BJ (cell line): ENCODE results near the gene CTSF. TPM values are rescaled to one million over a fixed set of nuclear protein-coding genes. Genes with fewer than 3 reads are reported as not detected.
A peak's percentile ranks its signal among the peaks of the same experiment; 100 is the strongest.
"Not testable (repeated sequence)": the region's sequence is repeated elsewhere in the genome, so short reads cannot be mapped to it uniquely, and the experiment has no call there.

Experiments
- CTCF ChIA-PET: fragments of 350-600 bp; formaldehyde crosslinking; extraction: SDS; loops from one replicate; lab custom pipeline; 2021; ENCODE audit warnings: antibody characterized with exemption, inconsistent platforms; lab: Yijun Ruan, JAX
- POLR2A ChIA-PET: fragments of 300-600 bp; sonication (Branson Sonifier 250); formaldehyde crosslinking; extraction: SDS; loops from one replicate; lab custom pipeline; 2021; ENCODE audit warnings: antibody characterized with exemption; lab: Charles Lee
- DNase-seq: peaks from one replicate; pipeline ENCODE4 v3.0.0-alpha.2; 2011; ENCODE audit warnings: low read depth
- H3K27me3 ChIP-seq: 2 replicates; pipeline ENCODE4 v1.6.0; 2011; ENCODE audit warnings: low read length; ENCODE audit not compliant: control insufficient read depth, insufficient read depth
- H3K36me3 ChIP-seq: 2 replicates; pipeline ENCODE4 v1.5.1; 2011; ENCODE audit warnings: low read length; ENCODE audit not compliant: control insufficient read depth, insufficient read depth
- H3K4me3 ChIP-seq: 2 replicates; pipeline ENCODE4 v1.5.1; 2011; ENCODE audit warnings: low read depth, mild to moderate bottlenecking, control low read depth, low read length
- polyA plus RNA-seq: library from polyadenylated mRNA; depleted of rRNA; stranded (reverse); fragments of >200 nt; gene quantifications from 2 replicates; pipeline ENCODE4 v1.2.3, GENCODE V29; 2011
- TF ChIP-seq, protein P1 (sequence below): IDR thresholded peaks from 2 replicates; pipeline ENCODE4 v1.5.1; 2011; ENCODE audit warnings: low read depth, mild to moderate bottlenecking, control low read depth, inconsistent platforms, low read length, moderate library complexity; ENCODE audit not compliant: insufficient read depth

Gene CTSF
- polyA plus RNA-seq, 1 experiment, result 44.0 TPM

DNA sequence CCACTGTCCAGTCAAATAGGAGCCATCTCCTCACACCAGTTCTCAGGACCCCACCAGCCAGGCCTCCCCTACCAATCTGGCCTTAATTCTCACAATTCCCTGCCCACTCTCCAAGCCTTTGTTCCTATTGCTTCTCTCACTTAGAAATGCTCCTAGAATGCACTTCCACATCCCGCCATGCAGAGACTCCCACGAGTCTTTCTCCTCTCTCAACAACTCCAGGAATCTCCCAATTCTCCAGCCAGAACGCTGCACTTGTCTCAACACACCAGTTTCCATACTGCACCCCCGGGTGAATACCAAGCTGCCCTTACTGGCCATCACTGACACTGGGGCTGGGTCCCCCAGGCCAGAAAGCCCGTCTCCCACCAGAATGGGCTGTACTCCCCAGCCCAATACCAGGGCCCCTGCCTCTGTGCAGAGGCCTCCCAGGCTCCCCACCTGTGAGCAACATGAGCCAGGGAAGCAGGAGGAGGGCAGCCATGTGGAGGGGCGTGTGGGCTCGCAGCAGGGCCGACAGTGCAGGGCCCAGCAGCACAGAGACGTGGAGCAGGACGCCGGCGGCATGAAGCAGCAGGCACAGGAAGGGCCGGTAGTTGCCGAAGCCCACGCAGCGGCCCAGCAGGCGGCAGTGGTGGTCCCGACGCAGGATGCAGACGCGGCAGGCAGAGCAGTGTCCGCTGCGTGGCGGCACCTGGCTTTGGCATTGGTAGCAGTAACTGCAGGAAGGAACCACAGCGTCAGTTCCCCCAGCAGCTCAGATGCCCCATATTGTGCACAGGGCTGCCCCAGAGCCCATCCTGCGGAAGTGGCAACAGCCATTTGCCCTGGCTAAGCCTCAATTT lies 24.9 kb downstream of the CTSF start:
- POLR2A ChIA-PET, result no interaction called here
- DNase-seq, result no peak

DNA sequence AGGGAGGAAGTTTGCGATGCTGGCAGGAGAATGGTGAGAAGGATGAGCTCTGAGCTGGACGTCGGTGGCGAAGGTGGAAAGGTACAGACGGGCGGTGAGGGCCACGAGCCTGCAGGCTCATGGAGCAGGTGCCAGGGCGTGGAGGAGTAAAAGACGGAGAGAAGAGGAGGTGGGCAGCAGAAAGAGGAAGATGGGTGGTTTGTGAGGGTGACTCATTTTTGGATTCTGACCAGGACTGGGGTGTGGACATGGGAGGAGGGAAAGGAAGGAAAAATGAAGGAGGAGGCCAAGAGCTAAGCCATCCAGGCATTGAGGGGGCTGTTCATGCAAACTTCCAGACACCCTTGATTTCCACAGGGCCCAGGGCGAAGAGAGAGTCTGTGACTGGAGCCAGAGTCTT lies 26.0 kb downstream of the CTSF start:
- Histone ChIP-seq H3K36me3 (peaks cover 9% of the 10 kb centered on the region), H3K4me3 (no peak overlapping the region), H3K27me3 (0 out of 2 replicates have a peak, but pooled peaks cover 1% of the 10 kb centered on the region)
- POLR2A ChIA-PET, result no interaction called here
- no peak for DNase-seq
- TF ChIP-seq, protein P1, sequence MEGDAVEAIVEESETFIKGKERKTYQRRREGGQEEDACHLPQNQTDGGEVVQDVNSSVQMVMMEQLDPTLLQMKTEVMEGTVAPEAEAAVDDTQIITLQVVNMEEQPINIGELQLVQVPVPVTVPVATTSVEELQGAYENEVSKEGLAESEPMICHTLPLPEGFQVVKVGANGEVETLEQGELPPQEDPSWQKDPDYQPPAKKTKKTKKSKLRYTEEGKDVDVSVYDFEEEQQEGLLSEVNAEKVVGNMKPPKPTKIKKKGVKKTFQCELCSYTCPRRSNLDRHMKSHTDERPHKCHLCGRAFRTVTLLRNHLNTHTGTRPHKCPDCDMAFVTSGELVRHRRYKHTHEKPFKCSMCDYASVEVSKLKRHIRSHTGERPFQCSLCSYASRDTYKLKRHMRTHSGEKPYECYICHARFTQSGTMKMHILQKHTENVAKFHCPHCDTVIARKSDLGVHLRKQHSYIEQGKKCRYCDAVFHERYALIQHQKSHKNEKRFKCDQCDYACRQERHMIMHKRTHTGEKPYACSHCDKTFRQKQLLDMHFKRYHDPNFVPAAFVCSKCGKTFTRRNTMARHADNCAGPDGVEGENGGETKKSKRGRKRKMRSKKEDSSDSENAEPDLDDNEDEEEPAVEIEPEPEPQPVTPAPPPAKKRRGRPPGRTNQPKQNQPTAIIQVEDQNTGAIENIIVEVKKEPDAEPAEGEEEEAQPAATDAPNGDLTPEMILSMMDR, result no peak
- CTCF ChIA-PET, result no interaction called here

More for the DNA sequence above, 24.9 kb downstream of the CTSF start:
- peaks cover 9% of the 10 kb centered on the region for H3K36me3 ChIP-seq
- TF ChIP-seq, protein P1, result peak; percentile 67
- CTCF ChIA-PET, result interaction anchor here (1.5 kb wide), 1 partner anchor 11 kb away, joined by 4 read pairs; no protein-coding TSS in a partner anchor
- H3K4me3 ChIP-seq, result no peak overlapping the region
- peaks cover 5% of the 10 kb centered on the region; the same call in 1 of the 2 replicates for H3K27me3 ChIP-seq

DNA sequence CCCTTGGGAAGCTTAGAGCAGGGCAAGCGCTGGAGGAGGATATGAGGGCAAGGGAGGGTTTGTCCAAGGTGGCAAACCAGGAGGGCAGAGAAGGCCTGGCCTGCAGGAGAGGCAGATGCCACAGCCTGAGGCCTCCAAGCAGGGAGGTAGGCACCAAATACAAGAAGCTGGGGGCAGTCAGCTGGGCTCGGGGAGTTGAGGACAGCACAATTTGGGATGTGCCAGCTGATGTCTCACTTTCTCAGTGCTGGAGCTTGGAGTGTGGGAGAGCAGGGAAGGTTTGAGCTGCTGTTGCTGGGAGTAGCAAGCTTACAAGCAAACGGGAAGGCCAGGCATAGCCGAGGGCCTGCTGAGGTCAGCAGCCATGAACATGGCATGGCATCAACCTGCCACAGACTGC lies 26.5 kb downstream of the CTSF start:
- TF ChIP-seq, protein P1, result no peak
- H3K27me3 ChIP-seq, result 0 out of 2 replicates have a peak, but pooled peaks cover under 1% of the 10 kb centered on the region
- H3K36me3 ChIP-seq, result peaks cover 9% of the 10 kb centered on the region
- H3K4me3 ChIP-seq, result no peak overlapping the region
- POLR2A ChIA-PET, result no interaction called here
- CTCF ChIA-PET, result no interaction called here
- DNase-seq, result no peak

DNA sequence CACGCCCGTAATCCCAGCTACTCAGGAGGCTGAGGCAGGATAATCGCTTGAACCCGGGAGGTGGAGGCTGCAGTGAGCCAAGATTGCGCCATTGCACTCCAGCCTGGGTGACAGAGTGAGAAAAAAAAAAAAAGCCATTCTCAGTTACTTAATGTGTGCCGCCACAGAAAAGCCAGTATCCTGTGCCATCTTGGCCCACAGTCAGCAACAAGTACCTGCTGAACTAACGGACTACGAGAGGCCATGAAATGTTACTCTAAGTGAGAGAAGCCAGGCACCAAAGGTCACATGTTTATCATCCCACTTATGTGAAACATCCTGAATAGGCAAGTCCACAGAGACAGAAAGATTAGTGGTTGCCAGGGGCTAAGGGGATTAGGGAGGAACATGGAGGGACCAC lies 27.8 kb downstream of the CTSF start:
- H3K27me3 ChIP-seq, CTCF ChIA-PET, DNase-seq, POLR2A ChIA-PET, H3K4me3 ChIP-seq: not testable (repeated sequence)
- H3K36me3 ChIP-seq, result peaks cover 10% of the 10 kb centered on the region

DNA sequence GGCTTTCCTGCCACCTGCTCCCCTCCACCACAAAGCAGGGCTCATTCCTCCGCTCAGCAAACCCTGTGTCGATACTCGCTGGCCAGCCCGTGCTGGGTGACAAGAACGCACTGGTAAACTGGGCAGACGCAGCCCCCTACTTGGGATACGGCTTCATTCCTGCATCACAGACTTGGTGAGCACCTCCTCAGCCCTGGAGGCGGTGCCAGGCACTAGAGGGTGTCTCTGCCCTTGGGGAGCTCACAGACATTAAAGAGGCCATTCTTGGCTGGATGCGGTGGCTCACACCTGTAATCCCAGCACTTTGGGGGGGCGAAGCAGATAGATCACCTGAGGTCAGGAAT lies 28.6 kb downstream of the CTSF start:
- Histone ChIP-seq H3K36me3 (peaks cover 10% of the 10 kb centered on the region), H3K27me3 (no peaks in the 10 kb centered on the region), H3K4me3 (no peak overlapping the region)
- DNase-seq, result no peak
- ChIA-PET POLR2A (no interaction called here), CTCF (no interaction called here)
- TF ChIP-seq, protein P1, result no peak
